H9 (cell line): ENCODE data around the gene PTK6. TPM values are rescaled to one million over a fixed set of nuclear protein-coding genes. Genes with fewer than 3 reads are reported as not detected.

Experiments used
- DNase-seq: peaks from one replicate; pipeline ENCODE4 v3.0.0-alpha.2; 2017
- H2AFZ ChIP-seq: one replicate; pipeline ENCODE4 v1.6.1; 2013; ENCODE audit warnings: mild to moderate bottlenecking, low read length, control low read depth, moderate library complexity
- H2AK5ac ChIP-seq: 2 replicates; pipeline ENCODE4 v1.6.1; 2013; ENCODE audit warnings: low read length, control low read depth, mixed read lengths; ENCODE audit not compliant: insufficient read length
- H2BK120ac ChIP-seq: one replicate; pipeline ENCODE4 v1.6.1; 2013; ENCODE audit warnings: low read depth, mild to moderate bottlenecking, low read length, control low read depth, inconsistent platforms; ENCODE audit not compliant: poor library complexity, severe bottlenecking
- H2BK12ac ChIP-seq: 2 replicates; pipeline ENCODE4 v1.6.1; 2013; ENCODE audit warnings: low read length, control low read depth, mixed read lengths, low read depth; ENCODE audit not compliant: insufficient read length
- H2BK15ac ChIP-seq: 2 replicates; pipeline ENCODE4 v1.6.1; 2013; ENCODE audit warnings: low read depth, low read length, control low read depth
- H2BK20ac ChIP-seq: one replicate; pipeline ENCODE4 v1.6.1; 2013; ENCODE audit warnings: low read depth, mild to moderate bottlenecking, low read length, control low read depth, inconsistent platforms; ENCODE audit not compliant: poor library complexity, severe bottlenecking
- H2BK5ac ChIP-seq: 2 replicates; pipeline ENCODE4 v1.6.1; 2013; ENCODE audit warnings: low read length, control low read depth, mixed read lengths; ENCODE audit not compliant: insufficient read length
- H3K14ac ChIP-seq: 2 replicates; pipeline ENCODE4 v1.6.1; 2013; ENCODE audit warnings: low read length, control low read depth; ENCODE audit not compliant: insufficient read depth
- H3K18ac ChIP-seq: 2 replicates; pipeline ENCODE4 v1.6.1; 2013; ENCODE audit warnings: low read depth, mild to moderate bottlenecking, mixed read lengths, low read length, control low read depth; ENCODE audit not compliant: insufficient read length
- H3K23ac ChIP-seq: 2 replicates; pipeline ENCODE4 v1.6.1; 2013; ENCODE audit warnings: low read length, control low read depth, mixed read lengths, low read depth; ENCODE audit not compliant: insufficient read length
- H3K23me2 ChIP-seq: 2 replicates; pipeline ENCODE4 v1.6.1; 2013; ENCODE audit warnings: low read depth, mild to moderate bottlenecking, mixed read lengths, low read length, control low read depth; ENCODE audit not compliant: insufficient read length, poor library complexity, severe bottlenecking
- H3K27ac ChIP-seq: 2 replicates; pipeline ENCODE4 v1.5.1; 2013; ENCODE audit warnings: low read length, control low read depth, mixed read lengths, low read depth; ENCODE audit not compliant: insufficient read length
- H3K27me3 ChIP-seq: 2 replicates; pipeline ENCODE4 v1.6.1; 2013; ENCODE audit warnings: low read length, control low read depth, inconsistent platforms; ENCODE audit not compliant: insufficient read depth
- H3K4ac ChIP-seq: 2 replicates; pipeline ENCODE4 v1.6.1; 2013; ENCODE audit warnings: low read depth, mild to moderate bottlenecking, control low read depth, inconsistent platforms, low read length, moderate library complexity
- H3K4me1 ChIP-seq: 2 replicates; pipeline ENCODE4 v1.6.1; 2013; ENCODE audit warnings: low read length, control low read depth, inconsistent platforms; ENCODE audit not compliant: insufficient read depth
- H3K4me2 ChIP-seq: 2 replicates; pipeline ENCODE4 v1.6.1; 2013; ENCODE audit warnings: low read length, control low read depth, mixed read lengths; ENCODE audit not compliant: insufficient read length, insufficient read depth
- H3K56ac ChIP-seq: 2 replicates; pipeline ENCODE4 v1.6.1; 2013; ENCODE audit warnings: low read depth, mild to moderate bottlenecking, mixed read lengths, low read length, control low read depth; ENCODE audit not compliant: insufficient read length
- H3K79me1 ChIP-seq: 2 replicates; pipeline ENCODE4 v1.6.1; 2013; ENCODE audit warnings: low read depth, mild to moderate bottlenecking, moderate library complexity, low read length, control low read depth, inconsistent platforms; ENCODE audit not compliant: insufficient read depth, poor library complexity, severe bottlenecking
- H3K79me2 ChIP-seq: 2 replicates; pipeline ENCODE4 v1.6.1; 2013; ENCODE audit warnings: low read length, control low read depth, inconsistent platforms; ENCODE audit not compliant: insufficient read depth
- H3K9ac ChIP-seq: 2 replicates; pipeline ENCODE4 v1.6.1; 2013; ENCODE audit warnings: low read length, control low read depth, mixed read lengths; ENCODE audit not compliant: insufficient read length; ENCODE audit errors: extremely low read depth
- H3K9me3 ChIP-seq: one replicate; pipeline ENCODE4 v1.6.1; 2013; ENCODE audit warnings: low read depth, low read length, inconsistent platforms; ENCODE audit not compliant: control insufficient read depth
- H3T11ph ChIP-seq: one replicate; pipeline ENCODE4 v1.6.1; 2013; ENCODE audit warnings: mild to moderate bottlenecking, low read length, control low read depth, inconsistent platforms
- H4K20me1 ChIP-seq: one replicate; pipeline ENCODE4 v1.6.1; 2013; ENCODE audit not compliant: control insufficient read depth, insufficient read length, insufficient read depth
- H4K5ac ChIP-seq: 2 replicates; pipeline ENCODE4 v1.6.1; 2013; ENCODE audit warnings: low read depth, mild to moderate bottlenecking, mixed read lengths, low read length, control low read depth; ENCODE audit not compliant: insufficient read length
- H4K8ac ChIP-seq: replicated peaks from 2 replicates; pipeline ENCODE4 v1.6.1; 2013; ENCODE audit warnings: low read length, control low read depth, mixed read lengths, low read depth; ENCODE audit not compliant: insufficient read length
- H4K91ac ChIP-seq: 2 replicates; pipeline ENCODE4 v1.6.1; 2013; ENCODE audit warnings: low read depth, mild to moderate bottlenecking, moderate library complexity, mixed read lengths, low read length, control low read depth; ENCODE audit not compliant: insufficient read length
- H3K27ac Mint-ChIP-seq, 3 experiments: 2 replicates in 2 of 3; 3 replicates in 1 of 3; pipeline ENCODE4 v1.8.0; 2020 to 2021; ENCODE audit warnings: mixed read lengths in 3 of 3, mild to moderate bottlenecking in 1 of 3, moderate library complexity in 1 of 3
- H3K27me3 Mint-ChIP-seq: 2 replicates; pipeline ENCODE4 v1.8.0; 2021; ENCODE audit warnings: low read depth, mild to moderate bottlenecking, moderate library complexity, mixed read lengths
- H3K36me3 Mint-ChIP-seq, 3 experiments: 2 replicates in 2 of 3; 3 replicates in 1 of 3; pipeline ENCODE4 v1.8.0; 2020 to 2021; ENCODE audit warnings: low read depth in 3 of 3, mixed read lengths in 3 of 3; ENCODE audit not compliant: insufficient read depth in 1 of 3
- H3K4me1 Mint-ChIP-seq, 2 experiments: 2 replicates each; pipeline ENCODE4 v1.8.0; 2020; ENCODE audit warnings: mixed read lengths in 2 of 2
- H3K4me3 Mint-ChIP-seq, 2 experiments: 2 replicates in 1 of 2; 3 replicates in 1 of 2; pipeline ENCODE4 v1.8.0; 2020 to 2021; ENCODE audit warnings: mild to moderate bottlenecking in 2 of 2, mixed read lengths in 2 of 2, moderate library complexity in 1 of 2
- H3K9me3 Mint-ChIP-seq, 2 experiments: 2 replicates in 1 of 2; 3 replicates in 1 of 2; pipeline ENCODE4 v1.8.0; 2020; ENCODE audit warnings: mild to moderate bottlenecking in 2 of 2, mixed read lengths in 2 of 2, moderate library complexity in 1 of 2
- CTCF ChIP-seq: fragments of 200-600 bp; sonication (generic); conservative IDR thresholded peaks from 3 replicates; pipeline ENCODE4 v1.8.0; 2021; ENCODE audit warnings: antibody characterized with exemption, mild to moderate bottlenecking
- WGBS: extraction: QIAGEN DNeasy Blood & Tissue Kit; methylation state at CpG from one replicate; pipeline ENCODE4 v1.1.7; 2013; ENCODE audit warnings: missing lambda C conversion rate, low lambda C conversion rate, mixed read lengths; ENCODE audit not compliant: insufficient read length; ENCODE audit errors: extremely low coverage; 5-methylcytosine and 5-hydroxymethylcytosine counted together
- total RNA-seq: library from RNA; stranded (reverse); gene quantifications from 2 replicates; pipeline ENCODE4 v1.2.1, GENCODE V29; 2021

PTK6 gene
- total RNA-seq, 1 experiment from 2014 or later, result 0.46 TPM

- TF ChIP-seq CTCF, result no peak
- Histone ChIP-seq H3K4ac (no peak overlapping the region), H3K79me1 (no peaks in the 10 kb centered on the region), H4K20me1 (no peaks in the 10 kb centered on the region), H3K4me2 (no peak overlapping the region), H2BK120ac (no peak overlapping the region), H2BK5ac (no peak overlapping the region), H3K4me1 (0 out of 2 replicates have a peak, but pooled peaks cover 2% of the 10 kb centered on the region), H3K56ac (no peak overlapping the region), H2AFZ (no peak overlapping the region), H4K8ac (no peak overlapping the region), H3K27me3 (no peaks in the 10 kb centered on the region), H4K91ac (no peak overlapping the region), H2BK12ac (no peak overlapping the region), H3K23me2 (peaks cover 4% of the 10 kb centered on the region), H3K9me3 (no peaks in the 10 kb centered on the region), H3K14ac (no peak overlapping the region), H2BK20ac (no peak overlapping the region), H3K23ac (no peak overlapping the region), H3K9ac (no peak overlapping the region), H3T11ph (no peak overlapping the region), H3K27ac (no peak overlapping the region), H2AK5ac (no peak overlapping the region), H3K79me2 (no peaks in the 10 kb centered on the region), H3K18ac (no peak overlapping the region), H4K5ac (no peak overlapping the region), H2BK15ac (no peak overlapping the region)
- Mint-ChIP-seq H3K4me1 (peaks cover 5 to 7% of the 10 kb centered on the region in 2 experiments), H3K27me3 (no peaks in the 10 kb centered on the region; the same call in 1 of the 2 replicates), H3K27ac (no peak overlapping the region), H3K36me3 (peaks cover 3 to 12% (median 11%) of the 10 kb centered on the region in 3 experiments; a peak in 6 of 7 replicates), H3K4me3 (no peak overlapping the region), H3K9me3 (no peaks in the 10 kb centered on the region)
- no peak for DNase-seq
- WGBS, result no CpG with 5 or more reads among the region's 14 CpGs
Measured at GRCh38 chr20:63558804-63559484, 21.8 kb upstream of the PTK6 start.
